ENCODE results near the gene SYT14. TPM values are rescaled to one million over a fixed set of nuclear protein-coding genes. Genes with fewer than 3 reads are reported as not detected.

Gene SYT14
- total RNA-seq, 1 donor from 2014 or later: 0.05 TPM

- DNase-seq (ENCODE audit: low spot score): no peak
Observed at GRCh38 chr1:210201681-210202080, 263.7 kb downstream of the SYT14 start.

DNA sequence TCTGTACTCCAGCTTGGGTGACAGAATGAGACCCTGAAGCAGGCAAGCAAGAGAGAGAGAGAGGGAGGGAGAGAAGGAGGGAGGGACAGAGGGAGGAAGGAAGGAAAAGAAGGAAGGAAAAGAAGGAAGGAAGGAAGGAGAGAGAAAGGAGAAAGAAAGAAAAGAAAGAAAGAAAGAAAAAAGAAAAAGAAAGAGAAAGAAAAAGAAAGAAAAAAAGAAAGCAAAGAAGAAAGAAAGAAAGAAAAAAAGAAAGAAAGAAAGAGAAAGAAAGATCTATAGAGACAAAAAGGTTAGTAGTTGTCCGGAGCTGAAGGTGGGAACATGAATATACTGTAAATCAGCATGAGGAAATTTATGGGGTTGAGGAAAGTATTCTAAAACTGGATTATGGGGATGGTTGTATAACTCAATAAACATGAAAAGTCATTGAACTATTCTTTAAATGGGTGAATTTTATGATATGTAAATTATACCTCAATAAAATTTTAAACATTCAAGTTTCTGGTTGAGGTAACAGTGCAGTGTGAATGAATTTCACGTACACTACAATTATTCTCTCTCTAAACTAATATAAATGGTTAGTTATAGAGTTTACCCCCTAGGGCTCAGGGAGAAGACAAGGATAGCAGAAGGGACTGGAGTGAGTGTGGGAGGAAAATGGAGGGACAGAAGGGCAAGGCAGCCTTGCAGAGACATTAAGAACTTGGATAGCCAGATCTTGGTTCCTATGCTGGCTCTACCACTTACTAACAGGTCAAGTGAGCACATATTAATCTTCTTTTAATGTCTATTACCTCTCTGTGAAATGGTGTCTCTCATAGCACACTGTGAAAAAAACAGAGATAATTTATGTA, 269.8 kb downstream of the SYT14 start:
- DNase-seq (ENCODE audit: low spot score): no peak

DNA sequence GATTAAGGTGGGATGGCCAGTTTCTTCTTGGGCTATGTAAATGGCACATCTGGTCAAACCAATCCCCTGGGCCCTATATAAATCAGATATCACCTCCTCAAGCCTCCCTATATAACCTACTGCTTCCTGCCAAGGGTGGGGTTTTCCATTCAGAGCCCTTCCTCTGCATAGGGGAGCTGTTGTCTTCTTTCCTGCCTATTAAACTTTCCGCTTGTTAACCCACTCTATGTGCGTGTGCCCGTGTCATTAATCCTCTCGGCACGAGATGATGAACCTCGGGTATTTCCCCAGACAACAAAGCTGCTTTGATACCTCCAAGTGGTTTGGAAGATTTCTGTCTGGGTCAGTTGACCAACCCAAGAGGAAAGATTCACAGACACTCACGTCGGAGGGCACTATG, 275.3 kb downstream of the SYT14 start:
- no peak for DNase-seq (ENCODE audit: low spot score)

DNA sequence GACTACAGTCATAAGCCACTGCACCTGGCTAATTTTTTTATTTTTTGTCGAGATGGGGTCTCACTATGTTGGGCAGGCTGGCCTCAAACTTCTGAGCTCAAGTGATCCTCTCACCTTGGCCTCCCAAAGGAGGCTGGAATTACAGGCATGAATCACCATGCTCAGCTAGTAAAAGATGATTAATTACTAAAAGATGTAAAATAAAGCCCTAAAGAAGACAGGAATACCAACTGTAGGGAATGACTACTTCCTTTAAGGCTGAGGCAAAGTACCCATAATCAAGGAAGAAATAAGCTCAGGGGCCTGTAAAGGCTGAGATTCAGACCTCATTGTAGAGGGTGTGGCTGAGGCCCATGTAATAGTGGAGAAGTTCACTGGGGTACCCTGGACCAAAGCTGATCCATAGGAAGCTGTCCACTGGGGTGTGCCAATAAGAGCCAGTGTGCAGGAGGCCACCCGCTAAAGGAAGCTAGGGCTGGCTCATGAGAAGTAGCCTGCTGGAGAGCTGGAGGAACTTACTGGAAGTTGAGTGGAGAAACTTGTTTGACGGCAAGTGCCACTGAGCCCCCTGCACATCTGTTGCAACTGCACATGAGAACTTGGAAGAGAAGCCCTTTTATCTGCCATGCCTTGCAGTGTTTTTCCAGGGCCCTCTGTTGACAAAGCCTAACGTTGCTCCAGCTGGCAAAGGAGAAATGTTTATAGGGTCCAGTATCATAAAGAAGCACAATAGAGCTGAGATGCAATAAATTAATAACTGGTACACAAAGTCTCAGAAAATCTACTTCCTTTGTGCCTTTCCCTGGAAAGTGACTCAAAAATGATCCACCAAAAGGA, 276.8 kb downstream of the SYT14 start:
- no peak for DNase-seq (ENCODE audit: low spot score)

DNA sequence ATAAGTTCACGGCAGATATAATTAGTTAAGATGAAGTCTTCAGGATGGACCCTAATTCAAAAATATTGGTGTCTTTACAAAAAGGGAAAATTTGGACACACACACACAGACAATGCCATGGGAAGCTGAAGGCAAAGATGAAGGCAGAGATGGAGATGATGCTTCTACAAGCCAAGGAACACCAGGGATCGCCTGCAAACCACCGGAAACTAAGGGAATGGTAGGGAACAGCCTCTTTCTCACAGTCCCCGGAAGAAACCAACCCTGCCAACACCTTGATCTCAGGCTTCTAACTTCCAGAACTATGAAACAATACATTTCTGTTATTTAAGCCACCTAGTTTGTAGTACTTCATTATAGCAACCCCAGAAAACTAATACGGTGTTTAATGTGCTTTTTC, 279.5 kb downstream of the SYT14 start:
- DNase-seq (ENCODE audit: low spot score): no peak

- DNase-seq (ENCODE audit: low spot score): no peak
Observed at GRCh38 chr1:210218047-210218446, 280.0 kb downstream of the SYT14 start.

Other genes with a start within 250 kb of the SYT14 start
- 4.1 TPM for gene HSD11B1, start 233.4 kb upstream of the SYT14 start, total RNA-seq
- 6.2 TPM for gene TRAF3IP3, start 182.2 kb upstream of the SYT14 start, total RNA-seq
- 3.5 TPM for gene C1orf74, start 153.7 kb upstream of the SYT14 start, total RNA-seq
- gene IRF6, start 132.1 kb upstream of the SYT14 start, total RNA-seq: 102 TPM
- 13.8 TPM for gene UTP25, start 110.2 kb upstream of the SYT14 start, total RNA-seq

All from ureter (tissue), 1 donor.